Naive thymus-derived CD4-positive, alpha-beta T cell (primary cell): ENCODE measurements around the gene ATP9B. TPM values are rescaled to one million over a fixed set of nuclear protein-coding genes. Genes with fewer than 3 reads are reported as not detected.

ENCODE experiments used
- ATAC-seq: fragments of 150-1000 bp; cut with Tn5 transposase; 2 replicates; pipeline ENCODE4 v1.10.0; 2021; ENCODE audit warnings: mild to moderate bottlenecking, moderate library complexity
- CTCF ChIA-PET: fragments of 350-600 bp; sonication (Branson Sonifier 250); formaldehyde crosslinking; loops from one replicate; lab custom pipeline; 2021; ENCODE audit warnings: antibody characterized with exemption; lab: Charles Lee
- POLR2A ChIA-PET: fragments of 350-600 bp; sonication (Branson Sonifier 250); formaldehyde crosslinking; loops from one replicate; lab custom pipeline; 2021; ENCODE audit warnings: antibody characterized with exemption, inconsistent platforms; lab: Charles Lee
- DNase-seq, 9 donors: peaks; one replicate each; pipeline versions ENCODE4 v3.0.0 to v3.0.0-alpha.2; 2020 to 2022; ENCODE audit warnings: mixed read lengths in 1 of 9
- H3K27ac ChIP-seq: one replicate; pipeline ENCODE4 v1.7.0; 2013; ENCODE audit warnings: mild to moderate bottlenecking, low read depth, low read length, moderate library complexity
- H3K27me3 ChIP-seq, 2 donors: one replicate each; pipeline ENCODE4 v1.7.0; 2013; ENCODE audit warnings: low read length in 2 of 2, mild to moderate bottlenecking in 2 of 2, moderate library complexity in 2 of 2; ENCODE audit not compliant: control insufficient read depth in 2 of 2, insufficient read depth in 2 of 2
- H3K36me3 ChIP-seq, 3 experiments: 1 replicate in 2 of 3; 2 replicates in 1 of 3; pipeline ENCODE4 v1.7.0; 2013; ENCODE audit warnings: low read length in 3 of 3, mild to moderate bottlenecking in 3 of 3, moderate library complexity in 1 of 3; ENCODE audit not compliant: insufficient read depth in 3 of 3, control insufficient read depth in 2 of 3
- H3K4me1 ChIP-seq, 2 donors: one replicate each; pipeline ENCODE4 v1.7.0; 2013; ENCODE audit warnings: low read length in 2 of 2, mild to moderate bottlenecking in 2 of 2, moderate library complexity in 1 of 2; ENCODE audit not compliant: control insufficient read depth in 2 of 2, insufficient read depth in 2 of 2
- H3K4me3 ChIP-seq: 2 replicates; pipeline ENCODE4 v1.7.0; 2013; ENCODE audit warnings: mild to moderate bottlenecking, low read length
- H3K9me3 ChIP-seq, 3 experiments: 1 replicate in 2 of 3; 2 replicates in 1 of 3; pipeline ENCODE4 v1.7.0; 2013; ENCODE audit warnings: low read length in 3 of 3; ENCODE audit not compliant: control insufficient read depth in 2 of 3
- H3K27ac Mint-ChIP-seq, 9 donors: one replicate each; pipeline ENCODE4 v1.8.0; 2020 to 2022; ENCODE audit warnings: mixed read lengths in 9 of 9, mild to moderate bottlenecking in 8 of 9, moderate library complexity in 5 of 9, inconsistent platforms in 2 of 9
- H3K27me3 Mint-ChIP-seq, 5 donors: one replicate each; pipeline ENCODE4 v1.8.0; 2021 to 2022; ENCODE audit warnings: mixed read lengths in 5 of 5, mild to moderate bottlenecking in 1 of 5
- H3K36me3 Mint-ChIP-seq, 5 donors: one replicate each; pipeline ENCODE4 v1.8.0; 2020 to 2022; ENCODE audit warnings: mixed read lengths in 5 of 5, mild to moderate bottlenecking in 3 of 5, inconsistent platforms in 1 of 5
- H3K4me1 Mint-ChIP-seq, 7 donors: one replicate each; pipeline ENCODE4 v1.8.0; 2020 to 2022; ENCODE audit warnings: mixed read lengths in 7 of 7, mild to moderate bottlenecking in 3 of 7, inconsistent platforms in 1 of 7
- H3K4me3 Mint-ChIP-seq, 10 donors: one replicate each; pipeline ENCODE4 v1.8.0; 2020 to 2022; ENCODE audit warnings: mild to moderate bottlenecking in 10 of 10, mixed read lengths in 10 of 10, moderate library complexity in 6 of 10, inconsistent platforms in 2 of 10
- H3K9me3 Mint-ChIP-seq, 11 donors: one replicate each; pipeline ENCODE4 v1.8.0; 2020 to 2022; ENCODE audit warnings: mixed read lengths in 11 of 11, mild to moderate bottlenecking in 4 of 11, inconsistent platforms in 1 of 11, moderate library complexity in 1 of 11
- intact Hi-C, 2 donors: fragments of 100-400 bp; cut with micrococcal nuclease; formaldehyde crosslinking; loops; one replicate each; pipeline ENCODE4 v1.15.1; 2023
- polyA plus RNA-seq, 2 donors: library from polyadenylated mRNA; unstranded; fragments of 300-500 nt; fragmentation: Illumina TruSeq; gene quantifications; one replicate each; pipeline ENCODE4 v1.2.3, GENCODE V29; 2021
- total RNA-seq, 6 experiments: library from RNA in 5 of 6; stranded (reverse) in 5 of 6; gene quantifications; 1 replicate in 5 of 6; 2 replicates in 1 of 6; pipeline ENCODE4 v1.2.3 and lab custom pipeline; 2021 to 2026

Gene ATP9B
- total and polyA plus RNA-seq, 7 experiments from 2014 or later = 21.3 to 90.5 (median 79.4) TPM

DNA sequence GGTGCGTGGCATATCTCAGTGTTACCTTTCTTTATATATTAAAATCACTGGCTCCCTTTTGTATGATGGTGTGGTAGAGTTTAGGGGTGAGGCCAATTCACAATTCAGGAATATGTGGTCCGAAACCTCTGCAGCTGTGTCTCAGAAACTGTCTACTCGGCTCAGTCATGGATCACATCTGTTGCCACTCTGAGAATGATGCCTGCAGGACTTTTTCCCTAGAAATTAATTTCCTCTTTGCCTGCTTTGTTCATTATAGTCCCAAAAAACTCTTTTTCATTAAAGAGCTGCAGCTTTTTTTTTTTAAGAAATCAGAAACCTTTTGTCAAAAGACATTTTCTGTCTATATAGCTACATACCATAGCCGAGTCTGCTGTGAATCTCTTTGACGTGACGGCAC is 221.7 kb downstream of the ATP9B start:
- Mint-ChIP-seq H3K4me1 (peaks cover 5 to 21% (median 12%) of the 10 kb centered on the region in 7 donors), H3K4me3 (no peak overlapping the region), H3K27ac (peak overlapping the region in 2 of 9 donors; percentile 33 to 69), H3K27me3 (no peaks in the 10 kb centered on the region), H3K9me3 (peaks cover 0 to 11% (median 0%) of the 10 kb centered on the region in 11 donors), H3K36me3 (peaks cover 2 to 60% (median 20%) of the 10 kb centered on the region in 5 donors)
- Histone ChIP-seq H3K36me3 (peaks cover 0 to 4% (median 0%) of the 10 kb centered on the region in 3 experiments), H3K4me3 (no peak overlapping the region), H3K27me3 (no peaks in the 10 kb centered on the region), H3K9me3 (no peaks in the 10 kb centered on the region), H3K27ac (no peak overlapping the region), H3K4me1 (no peaks in the 10 kb centered on the region)
- no peak for ATAC-seq
- intact Hi-C loops = no loop called here
- DNase-seq = no peak
- ChIA-PET CTCF (no interaction called here), POLR2A (no interaction called here)

DNA sequence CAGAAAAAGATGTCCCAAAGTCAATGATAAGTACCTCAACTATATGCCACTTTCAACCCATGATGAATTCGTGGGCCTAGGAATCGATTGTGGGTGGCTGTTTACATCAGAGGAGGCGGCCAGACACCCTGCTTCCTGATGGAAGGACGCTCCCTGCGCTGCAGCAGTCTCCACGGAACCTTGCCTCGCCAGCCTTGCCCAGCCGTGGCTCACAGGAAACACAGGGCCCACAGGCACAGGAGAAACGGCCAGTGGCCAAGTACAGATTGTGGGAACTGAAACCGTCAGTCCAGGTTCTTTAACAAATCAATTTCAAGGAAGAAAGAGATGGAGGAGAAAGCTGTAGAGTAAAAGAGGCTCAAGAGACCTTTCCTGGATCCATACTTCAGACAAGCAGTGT is 225.0 kb downstream of the ATP9B start:
- ATAC-seq (no peak), DNase-seq (no peak)
- H3K27ac Mint-ChIP-seq = no peak overlapping the region
- Histone ChIP-seq H3K27me3 (no peaks in the 10 kb centered on the region), H3K9me3 (no peaks in the 10 kb centered on the region), H3K36me3 (peaks cover 0 to 8% (median 0%) of the 10 kb centered on the region in 3 experiments), H3K27ac (no peak overlapping the region), H3K4me3 (no peak overlapping the region), H3K4me1 (no peaks in the 10 kb centered on the region)
- peaks cover 0 to 70% (median 24%) of the 10 kb centered on the region in 5 donors for H3K36me3 Mint-ChIP-seq
- H3K27me3 Mint-ChIP-seq = no peaks in the 10 kb centered on the region
- peaks cover 0 to 3% (median 0%) of the 10 kb centered on the region in 11 donors for H3K9me3 Mint-ChIP-seq
- intact Hi-C loops = no loop called here
- peaks cover 6 to 20% (median 11%) of the 10 kb centered on the region in 7 donors for H3K4me1 Mint-ChIP-seq
- POLR2A ChIA-PET = no interaction called here
- H3K4me3 Mint-ChIP-seq = no peak overlapping the region
- CTCF ChIA-PET = no interaction called here

DNA sequence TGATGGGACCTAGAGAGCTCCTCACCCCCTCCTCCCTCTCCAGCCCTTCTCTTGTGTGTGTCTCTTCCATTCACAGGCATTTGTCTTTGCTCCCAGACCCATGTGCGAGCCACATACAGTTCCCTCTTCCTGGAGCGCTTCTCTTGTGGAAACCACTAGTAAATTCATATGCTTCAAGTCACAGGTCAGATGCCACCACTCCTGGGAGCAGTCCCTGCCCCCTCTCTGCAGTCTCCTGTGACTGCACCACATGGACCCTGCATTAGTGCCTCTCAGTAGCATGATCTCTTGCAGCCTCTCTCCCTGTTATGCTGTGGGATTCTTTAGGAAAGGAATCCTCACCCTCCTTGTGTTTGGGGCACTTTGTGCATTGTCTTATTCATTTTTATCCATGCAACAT is 230.1 kb downstream of the ATP9B start:
- ChIA-PET POLR2A (no interaction called here), CTCF (no interaction called here)
- Histone ChIP-seq H3K4me1 (no peaks in the 10 kb centered on the region), H3K4me3 (no peak overlapping the region), H3K27ac (no peak overlapping the region), H3K36me3 (peaks cover 0 to 30% (median 0%) of the 10 kb centered on the region in 3 experiments), H3K9me3 (no peaks in the 10 kb centered on the region), H3K27me3 (no peaks in the 10 kb centered on the region)
- Mint-ChIP-seq H3K36me3 (peaks cover 0 to 50% (median 13%) of the 10 kb centered on the region in 5 donors), H3K9me3 (peaks cover 0 to 1% (median 0%) of the 10 kb centered on the region in 11 donors), H3K27ac (peak overlapping the region in 1 of 9 donors; percentile 13), H3K4me3 (no peak overlapping the region), H3K27me3 (no peaks in the 10 kb centered on the region), H3K4me1 (peaks cover 0 to 17% (median 0%) of the 10 kb centered on the region in 7 donors)
- intact Hi-C loops = no loop called here
- no peak for DNase-seq
- ATAC-seq = no peak

DNA sequence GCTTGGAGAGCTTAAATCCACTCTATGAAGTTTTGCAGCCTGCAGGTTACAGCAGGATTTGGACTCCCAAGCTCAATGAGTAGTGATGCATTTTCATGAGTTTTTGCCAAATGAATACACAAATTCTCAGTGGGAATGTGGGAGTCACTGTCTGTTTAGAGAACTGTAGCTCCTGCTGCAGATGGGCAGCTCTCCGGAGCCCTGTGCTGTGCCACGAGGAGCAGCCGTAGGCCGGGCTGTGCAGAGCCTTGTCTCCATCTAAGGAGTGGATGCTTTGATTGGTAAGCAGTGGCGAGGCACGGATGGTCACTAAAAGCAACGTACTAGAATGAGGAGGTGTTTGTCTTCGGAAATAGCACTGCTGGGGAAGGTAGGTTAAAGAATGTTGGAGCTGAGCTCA is 230.5 kb downstream of the ATP9B start:
- CTCF ChIA-PET = interaction anchor here (0.7 to 0.9 kb wide), 2 partner anchors 68 to 80 kb away, joined by 3 read pairs; no protein-coding TSS in a partner anchor
- Mint-ChIP-seq H3K36me3 (peaks cover 0 to 48% (median 11%) of the 10 kb centered on the region in 5 donors), H3K4me3 (no peak overlapping the region)

DNA sequence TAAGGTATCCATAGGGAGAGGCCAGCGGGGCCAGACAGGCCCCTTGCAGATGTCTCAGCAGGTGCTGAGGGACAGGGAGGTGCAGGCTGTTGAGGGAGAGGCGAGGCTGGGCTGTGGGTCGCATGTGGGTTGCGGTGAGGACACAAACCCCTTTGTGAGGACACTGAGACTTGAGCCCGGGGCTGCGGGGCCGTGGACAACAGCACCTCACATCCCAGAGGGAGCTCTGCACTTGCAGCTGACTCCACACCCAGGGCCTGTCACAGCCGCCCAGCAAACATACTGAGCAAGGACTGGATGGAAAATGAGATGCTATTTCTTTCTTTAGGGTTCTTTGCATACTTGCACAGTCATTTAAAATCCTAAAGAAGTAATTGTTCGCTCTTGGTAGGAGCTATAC is 231.2 kb downstream of the ATP9B start:
- H3K27ac Mint-ChIP-seq = no peak overlapping the region
- Histone ChIP-seq H3K4me1 (no peaks in the 10 kb centered on the region), H3K4me3 (no peak overlapping the region), H3K9me3 (no peaks in the 10 kb centered on the region), H3K27me3 (no peaks in the 10 kb centered on the region), H3K36me3 (peaks cover 0 to 36% (median 0%) of the 10 kb centered on the region in 3 experiments), H3K27ac (no peak overlapping the region)
- CTCF ChIA-PET = interaction anchor here (0.7 to 0.9 kb wide), 2 partner anchors 69 to 79 kb away, joined by 3 read pairs; no protein-coding TSS in a partner anchor
- H3K36me3 Mint-ChIP-seq = peaks cover 0 to 48% (median 11%) of the 10 kb centered on the region in 5 donors
- H3K27me3 Mint-ChIP-seq = no peaks in the 10 kb centered on the region
- no peak overlapping the region for H3K4me3 Mint-ChIP-seq
- intact Hi-C loops = no loop called here
- no peak for DNase-seq
- ATAC-seq = no peak
- peaks cover 0 to 17% (median 0%) of the 10 kb centered on the region in 7 donors for H3K4me1 Mint-ChIP-seq
- POLR2A ChIA-PET = no interaction called here
- H3K9me3 Mint-ChIP-seq = peaks cover 0 to 1% (median 0%) of the 10 kb centered on the region in 11 donors

More for the DNA sequence above, 230.5 kb downstream of the ATP9B start:
- H3K4me3 ChIP-seq = no peak overlapping the region
- intact Hi-C loops = no loop called here
- peaks cover 0 to 1% (median 0%) of the 10 kb centered on the region in 11 donors for H3K9me3 Mint-ChIP-seq
- H3K27me3 ChIP-seq = no peaks in the 10 kb centered on the region
- H3K4me1 ChIP-seq = no peaks in the 10 kb centered on the region
- H3K27ac Mint-ChIP-seq = peak overlapping the region in 2 of 9 donors; percentile 37 to 48
- no peaks in the 10 kb centered on the region for H3K9me3 ChIP-seq
- POLR2A ChIA-PET = no interaction called here
- no peak overlapping the region for H3K27ac ChIP-seq
- ATAC-seq (no peak), DNase-seq (no peak)
- H3K36me3 ChIP-seq = peaks cover 0 to 35% (median 0%) of the 10 kb centered on the region in 3 experiments
- H3K4me1 Mint-ChIP-seq = peaks cover 0 to 17% (median 0%) of the 10 kb centered on the region in 7 donors
- no peaks in the 10 kb centered on the region for H3K27me3 Mint-ChIP-seq

DNA sequence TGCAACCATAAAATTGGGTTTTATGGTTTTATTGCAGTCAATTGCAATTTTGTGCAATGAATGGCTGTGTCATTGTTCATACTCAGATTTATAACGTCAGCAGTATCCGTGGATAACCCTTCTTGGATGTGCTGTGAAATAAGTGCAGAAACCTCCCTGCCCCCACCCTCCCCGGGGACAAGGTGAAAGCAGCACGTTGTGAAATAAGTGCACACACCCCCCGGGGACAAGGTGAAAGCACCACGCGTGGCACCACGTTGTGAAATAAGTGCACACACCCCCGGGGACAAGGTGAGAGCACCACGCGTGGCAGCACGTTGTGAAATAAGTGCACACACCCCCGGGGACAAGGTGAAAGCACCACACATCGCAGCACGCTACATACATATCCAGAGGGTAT is 232.9 kb downstream of the ATP9B start:
- Mint-ChIP-seq H3K27me3 (no peaks in the 10 kb centered on the region), H3K4me3 (no peak overlapping the region), H3K4me1 (peaks cover 0 to 17% (median 0%) of the 10 kb centered on the region in 7 donors), H3K27ac (no peak overlapping the region), H3K9me3 (peaks cover 0 to 1% (median 0%) of the 10 kb centered on the region in 11 donors), H3K36me3 (peaks cover 0 to 47% (median 15%) of the 10 kb centered on the region in 5 donors)
- Histone ChIP-seq H3K36me3 (peaks cover 0 to 45% (median 0%) of the 10 kb centered on the region in 3 experiments), H3K27ac (no peak overlapping the region), H3K4me3 (no peak overlapping the region), H3K27me3 (no peaks in the 10 kb centered on the region), H3K9me3 (no peaks in the 10 kb centered on the region), H3K4me1 (no peaks in the 10 kb centered on the region)
- ChIA-PET CTCF (interaction anchor here (0.5 kb wide), 1 partner anchor 30 kb away, joined by 3 read pairs; no protein-coding TSS in a partner anchor), POLR2A (no interaction called here)
- ATAC-seq = no peak
- intact Hi-C loops = no loop called here
- DNase-seq = no peak

DNA sequence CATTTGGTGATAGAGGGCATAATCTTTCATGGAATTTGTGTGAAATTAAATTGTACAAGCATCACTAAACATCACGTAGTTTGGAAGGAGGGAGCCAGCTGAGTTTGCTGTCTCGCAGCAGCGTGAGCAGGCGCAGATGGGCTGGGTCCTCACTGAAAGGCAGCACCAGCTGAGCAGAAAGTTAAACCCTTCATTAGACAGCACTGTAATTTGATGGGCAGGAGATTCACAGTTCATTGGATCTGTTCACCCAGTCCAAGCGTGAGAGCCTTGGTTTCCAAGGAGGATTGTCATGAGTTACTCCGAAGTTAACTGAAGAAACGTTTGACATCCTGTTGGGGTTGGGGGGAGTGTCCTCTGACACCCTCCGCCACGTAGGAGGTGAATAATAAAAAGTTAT is 236.7 kb downstream of the ATP9B start:
- Mint-ChIP-seq H3K36me3 (peaks cover 0 to 51% (median 32%) of the 10 kb centered on the region in 5 donors), H3K4me3 (no peak overlapping the region), H3K27ac (no peak overlapping the region), H3K27me3 (no peaks in the 10 kb centered on the region), H3K9me3 (peaks cover 0 to 4% (median 0%) of the 10 kb centered on the region in 11 donors), H3K4me1 (peaks cover 0 to 2% (median 0%) of the 10 kb centered on the region in 7 donors)
- intact Hi-C loops = no loop called here
- no peaks in the 10 kb centered on the region for H3K4me1 ChIP-seq
- ChIA-PET CTCF (no interaction called here), POLR2A (no interaction called here)
- no peak overlapping the region for H3K4me3 ChIP-seq
- no peak for DNase-seq
- no peak for ATAC-seq
- no peaks in the 10 kb centered on the region for H3K27me3 ChIP-seq
- H3K27ac ChIP-seq = no peak overlapping the region
- H3K36me3 ChIP-seq = peaks cover 0 to 60% (median 0%) of the 10 kb centered on the region in 3 experiments
- H3K9me3 ChIP-seq = no peaks in the 10 kb centered on the region
